GM21528 (cell line): ENCODE results near the gene UBTD2.
"Not testable (repeated sequence)": the region's sequence is repeated elsewhere in the genome, so short reads cannot be mapped to it uniquely, and the experiment has no call there.

Experiments
- ATAC-seq: cut with Tn5 transposase; IDR thresholded peaks from one replicate; pipeline ENCODE4 v1.9.1; 2021; ENCODE audit warnings: mild to moderate bottlenecking, moderate library complexity; ENCODE audit not compliant: unreplicated experiment, low FRiP score

The UBTD2 gene

GRCh38 chr5:172199446-172199845 lies 84.1 kb downstream of the UBTD2 start:
- ATAC-seq: no peak

- not testable (repeated sequence) for ATAC-seq
These were observed 85.8 kb downstream of the UBTD2 start for GRCh38 chr5:172197775-172198174.

GRCh38 chr5:172194985-172195774 lies 88.4 kb downstream of the UBTD2 start:
- ATAC-seq: no peak

GRCh38 chr5:172193872-172194271 lies 89.7 kb downstream of the UBTD2 start, which contains the start of gene EFCAB9:
EFCAB9 (plus strand) TSS chr5:172194172; CDS start chr5:172194173, 1 bp downstream.
- no peak for ATAC-seq

- ATAC-seq: no peak
These were observed 93.8 kb downstream of the UBTD2 start for GRCh38 chr5:172189693-172190296.

- no peak for ATAC-seq
These were observed 94.5 kb downstream of the UBTD2 start for GRCh38 chr5:172188893-172189692.

- peak; percentile 72 for ATAC-seq
These were observed 95.3 kb downstream of the UBTD2 start, which contains the start of gene STK10 for GRCh38 chr5:172188033-172188892. STK10 (minus strand) TSS chr5:172188224; CDS start chr5:172188042, 182 bp downstream.

GRCh38 chr5:172187118-172188032 lies 96.2 kb downstream of the UBTD2 start:
- peak; percentile 27 for ATAC-seq

- ATAC-seq: no peak
These were observed 97.4 kb downstream of the UBTD2 start for GRCh38 chr5:172186114-172186695.

GRCh38 chr5:172185096-172185461 lies 98.5 kb downstream of the UBTD2 start:
- ATAC-seq: no peak

- no peak for ATAC-seq
These were observed 99.7 kb downstream of the UBTD2 start for GRCh38 chr5:172183881-172184280.

GRCh38 chr5:172182291-172182690 lies 101.3 kb downstream of the UBTD2 start:
- ATAC-seq: no peak

- ATAC-seq: no peak
These were observed 102.6 kb downstream of the UBTD2 start for GRCh38 chr5:172180936-172181335.

GRCh38 chr5:172178991-172179989 lies 104.3 kb downstream of the UBTD2 start:
- ATAC-seq: peak; percentile 41

- no peak for ATAC-seq
These were observed 105.1 kb downstream of the UBTD2 start for GRCh38 chr5:172178301-172178987.

GRCh38 chr5:172177176-172177575 lies 106.4 kb downstream of the UBTD2 start:
- no peak for ATAC-seq

GRCh38 chr5:172175263-172175719 lies 108.3 kb downstream of the UBTD2 start:
- peak; percentile 56 for ATAC-seq
